ENCODE data around the gene IMPDH2.
A peak's percentile ranks its signal among the peaks of the same experiment; 100 is the strongest.

Gene IMPDH2

DNA sequence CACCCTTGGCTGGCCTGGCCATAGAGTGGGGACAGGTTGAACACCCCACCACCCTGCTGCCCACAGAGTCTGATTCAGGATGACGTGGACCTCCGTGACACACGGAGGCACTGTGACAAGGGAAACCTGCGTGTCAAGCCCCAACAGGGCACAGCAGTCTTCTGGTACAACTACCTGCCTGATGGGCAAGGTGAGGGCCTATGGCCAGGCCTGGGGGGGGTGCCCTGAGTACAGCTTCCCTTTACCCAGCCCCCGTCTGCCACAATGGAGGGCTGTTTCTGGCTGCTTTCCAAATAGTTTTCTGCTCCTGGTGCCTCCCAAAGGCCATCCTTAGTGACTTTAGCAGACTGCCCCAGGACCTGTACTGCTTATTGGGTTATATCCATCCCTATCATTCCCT lies 23.2 kb downstream of the IMPDH2 start:
- no peak for DNase-seq (ENCODE audit: low spot score)

DNA sequence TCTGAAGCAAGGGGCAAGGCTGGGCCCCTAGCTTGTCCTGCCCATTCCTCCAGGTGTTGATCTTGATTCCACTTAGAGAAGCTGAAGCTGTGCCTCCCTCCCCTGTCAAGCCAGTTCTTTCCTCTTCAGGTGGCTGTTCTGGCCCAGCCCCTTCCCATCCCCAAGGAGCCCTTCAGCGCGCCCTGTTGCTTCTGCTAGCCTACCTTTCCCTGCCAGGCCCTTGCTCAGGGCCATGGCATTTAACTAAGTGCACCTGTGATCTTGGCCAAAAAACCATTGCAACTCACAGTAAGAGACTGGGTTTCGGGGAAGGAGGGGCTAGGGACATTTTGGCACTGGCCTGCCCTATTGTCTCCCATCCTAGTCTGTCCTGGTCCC lies 23.9 kb downstream of the IMPDH2 start:
- DNase-seq (ENCODE audit: low spot score): no peak

DNA sequence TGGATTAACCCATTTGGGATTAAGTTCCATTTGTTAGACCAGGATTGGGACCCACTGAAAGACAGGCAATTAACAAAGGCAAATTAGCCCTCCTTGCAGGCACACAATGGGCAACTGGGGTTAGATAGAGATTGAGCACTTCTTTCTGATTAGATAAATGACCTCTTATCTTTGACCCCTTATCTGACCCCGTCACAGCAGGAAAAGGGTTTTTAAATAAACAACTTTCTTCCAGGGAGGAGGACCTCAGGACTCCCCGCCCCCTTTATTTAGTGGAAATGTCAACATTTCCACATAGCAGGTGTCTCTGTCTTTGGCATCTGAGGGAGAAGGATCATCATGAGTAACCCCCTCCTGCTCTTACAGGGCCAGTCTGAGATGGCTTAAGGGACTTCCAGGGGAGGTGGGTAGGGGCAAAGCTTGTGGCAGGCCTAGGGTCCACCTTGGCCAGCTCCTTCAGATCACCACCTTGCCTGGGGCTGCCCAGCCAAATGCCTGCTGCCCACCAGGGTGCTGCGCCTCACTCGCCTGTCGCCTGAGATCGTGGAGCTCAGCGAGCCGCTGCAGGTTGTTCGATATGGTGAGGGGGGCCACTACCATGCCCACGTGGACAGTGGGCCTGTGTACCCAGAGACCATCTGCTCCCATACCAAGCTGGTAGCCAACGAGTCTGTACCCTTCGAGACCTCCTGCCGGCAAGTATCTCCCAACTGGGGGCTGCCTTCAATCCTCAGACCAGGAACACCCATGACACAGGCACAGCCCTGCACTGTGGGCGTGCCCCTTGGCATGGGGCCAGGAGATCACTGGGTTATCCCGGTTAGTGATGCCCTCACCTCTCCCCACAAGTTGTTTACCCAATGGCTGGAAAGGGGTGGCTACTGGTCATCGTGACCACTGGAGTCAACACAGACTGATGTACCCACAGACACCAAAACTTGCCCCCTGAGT lies 24.6 kb downstream of the IMPDH2 start:
- no peak for DNase-seq (ENCODE audit: low spot score)

DNA sequence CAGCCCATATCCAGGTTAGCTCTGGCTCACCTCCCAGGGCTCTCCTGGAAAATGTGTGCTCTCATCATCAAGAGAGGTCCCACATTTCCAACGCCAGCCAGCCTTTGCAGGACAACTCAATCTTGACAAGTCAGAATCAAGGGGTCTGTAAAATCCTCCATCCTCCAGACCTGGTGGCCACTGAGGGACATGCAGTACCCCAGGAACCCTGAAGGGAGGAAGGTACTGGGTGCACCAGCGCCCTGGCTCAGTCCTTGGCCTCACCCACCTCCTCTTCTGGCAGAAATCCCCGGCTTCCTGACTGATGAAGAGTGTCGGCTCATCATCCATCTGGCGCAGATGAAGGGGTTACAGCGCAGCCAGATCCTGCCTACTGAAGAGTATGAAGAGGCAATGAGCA lies 28.0 kb downstream of the IMPDH2 start:
- no peak for DNase-seq (ENCODE audit: low spot score)

DNA sequence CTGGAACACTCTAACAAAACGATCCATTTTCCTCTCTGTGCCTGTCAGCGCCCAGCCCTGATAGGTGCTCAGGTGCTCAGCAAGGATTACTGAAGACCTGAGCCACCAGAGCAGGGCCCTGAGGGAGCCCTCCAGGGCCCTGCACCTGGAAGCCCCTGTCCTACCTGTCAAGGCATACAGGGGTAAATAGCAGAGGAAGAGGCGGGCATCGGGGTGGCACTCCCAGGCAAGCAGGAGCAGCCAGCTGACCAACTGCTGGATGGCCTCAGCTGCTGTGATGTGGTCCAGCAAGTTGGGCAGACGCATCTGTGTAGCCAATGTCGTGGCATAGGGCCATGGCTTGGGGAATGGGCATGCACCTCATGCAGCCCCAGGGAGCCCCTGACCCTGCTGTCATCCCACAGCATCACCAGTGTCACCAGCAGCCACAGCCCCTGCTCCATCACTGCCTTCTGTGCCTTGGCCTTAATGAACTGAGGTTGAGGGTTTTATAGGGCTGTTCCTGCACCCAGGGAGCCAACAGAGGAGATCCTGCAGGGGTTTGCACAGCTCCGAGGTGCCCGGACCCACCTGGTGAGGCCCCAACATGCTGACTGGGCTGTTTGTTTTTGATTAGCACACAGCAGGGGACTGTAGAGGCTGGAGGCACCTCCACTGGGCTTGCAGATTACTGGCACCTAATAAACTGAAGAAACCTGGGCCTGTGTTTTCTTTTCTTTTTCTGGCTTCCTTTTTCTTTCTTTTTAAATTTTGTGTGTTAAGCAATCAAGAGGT lies 29.9 kb downstream of the IMPDH2 start:
- no peak for DNase-seq (ENCODE audit: low spot score)

DNA sequence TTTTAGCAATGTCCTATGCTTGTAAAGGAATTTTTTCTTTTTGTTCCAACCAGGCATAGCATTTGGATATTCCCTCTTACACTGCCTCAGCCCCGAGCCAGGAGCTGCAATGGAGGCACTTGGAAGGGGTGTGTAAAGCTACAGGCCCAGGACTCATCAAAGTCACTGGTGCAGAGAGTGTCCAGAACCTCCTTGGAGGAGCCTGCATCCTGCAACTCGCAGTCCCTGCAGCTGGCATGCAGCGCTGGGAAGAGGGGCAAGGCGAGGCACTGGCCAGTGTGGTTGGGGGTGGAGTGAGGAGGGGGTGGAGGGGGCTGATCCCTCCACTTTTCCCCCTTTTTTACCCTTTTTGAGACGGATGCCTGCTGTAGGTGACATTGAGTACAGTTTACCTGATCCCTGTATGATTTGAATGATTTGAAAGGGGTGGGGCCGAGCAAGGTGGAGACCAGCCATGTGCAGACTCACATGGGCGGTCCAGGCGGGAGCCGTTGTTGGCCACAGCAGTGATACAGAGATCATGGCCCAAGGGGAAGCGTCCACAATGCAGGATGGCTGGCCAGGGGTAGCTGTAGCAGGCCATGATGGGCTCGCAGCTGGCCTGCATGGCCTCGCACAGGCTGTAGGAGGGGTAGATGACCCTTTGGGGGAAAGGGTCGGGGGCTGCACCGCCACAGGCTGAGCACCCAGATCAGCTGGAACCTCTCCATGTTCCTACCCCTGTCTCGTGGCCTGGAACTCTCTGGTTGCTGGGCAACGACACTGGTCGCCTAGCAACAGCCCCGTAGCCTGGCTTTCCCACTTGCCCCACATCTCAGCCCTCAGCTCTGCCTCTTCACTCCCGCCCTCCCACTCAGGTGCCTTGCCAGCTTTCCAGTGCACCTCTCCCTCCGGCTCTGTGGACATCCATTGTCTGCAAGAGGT lies 31.2 kb downstream of the IMPDH2 start:
- peak; percentile 35 for DNase-seq (ENCODE audit: low spot score)

DNA sequence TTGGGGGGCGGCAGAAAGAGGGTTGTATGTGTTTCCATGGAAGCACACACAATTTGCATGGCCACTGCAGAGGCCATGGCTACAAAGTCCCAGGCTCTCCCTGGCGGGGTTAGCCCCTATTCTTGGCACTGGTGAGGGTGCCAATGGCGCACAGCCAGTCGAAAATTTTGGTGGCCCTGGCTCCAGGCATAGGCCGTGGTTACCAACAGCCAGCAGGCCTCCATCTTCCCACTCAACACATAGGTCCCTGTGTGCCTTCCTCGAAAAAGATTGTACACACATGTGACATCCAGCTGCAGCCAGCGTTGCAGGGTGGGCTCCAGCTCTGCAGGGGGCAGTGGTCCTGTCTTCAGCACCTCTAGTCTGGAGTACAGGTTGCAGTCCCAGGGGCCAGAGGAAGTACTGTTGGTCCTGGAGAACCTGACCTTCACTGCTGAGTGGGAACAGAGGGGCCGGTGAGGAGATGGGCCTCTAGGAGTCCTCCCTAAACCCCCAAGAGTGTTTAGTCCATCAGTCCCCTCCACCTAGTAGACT lies 32.0 kb downstream of the IMPDH2 start:
- DNase-seq (ENCODE audit: low spot score): no peak

DNA sequence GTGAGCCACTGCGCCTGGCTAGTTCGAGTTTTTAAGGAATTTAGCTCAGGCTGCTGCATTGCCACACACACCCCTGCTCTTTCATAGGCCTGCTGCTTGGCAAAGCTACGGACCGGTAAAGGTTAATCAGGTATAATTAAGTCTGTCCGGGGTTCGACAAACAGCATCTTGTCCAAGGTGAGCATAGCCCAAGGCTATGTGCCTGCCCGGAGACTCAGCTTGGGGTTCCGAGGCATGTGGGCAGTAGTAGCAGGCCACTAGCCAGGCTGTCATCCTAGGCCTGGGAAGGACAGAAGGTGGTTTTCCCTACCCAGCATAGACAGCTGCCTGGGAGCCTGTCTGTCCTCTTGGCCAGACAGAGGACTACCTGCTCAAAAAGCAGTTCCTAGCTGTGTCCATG lies 32.6 kb downstream of the IMPDH2 start:
- no peak for DNase-seq (ENCODE audit: low spot score)

DNA sequence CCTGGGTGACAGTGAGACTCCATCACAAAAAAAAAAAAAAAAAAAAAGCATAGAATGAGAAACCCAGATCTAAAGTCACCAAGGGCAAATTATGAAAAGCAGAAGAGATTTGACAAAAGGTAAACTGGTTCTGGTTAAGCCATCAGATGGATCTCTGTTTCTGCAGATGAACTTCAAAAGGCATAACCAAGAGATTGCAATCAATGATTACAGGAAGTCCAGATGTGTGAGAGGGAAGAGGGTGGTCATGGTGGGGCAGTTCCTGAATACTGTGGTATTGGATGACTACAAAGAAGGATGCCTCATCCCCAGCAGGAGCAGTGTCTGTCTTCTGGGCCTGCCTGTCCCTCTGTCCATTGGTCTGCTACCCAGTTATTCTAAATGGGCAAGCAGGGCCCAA lies 35.4 kb downstream of the IMPDH2 start:
- DNase-seq (ENCODE audit: low spot score): no peak

DNA sequence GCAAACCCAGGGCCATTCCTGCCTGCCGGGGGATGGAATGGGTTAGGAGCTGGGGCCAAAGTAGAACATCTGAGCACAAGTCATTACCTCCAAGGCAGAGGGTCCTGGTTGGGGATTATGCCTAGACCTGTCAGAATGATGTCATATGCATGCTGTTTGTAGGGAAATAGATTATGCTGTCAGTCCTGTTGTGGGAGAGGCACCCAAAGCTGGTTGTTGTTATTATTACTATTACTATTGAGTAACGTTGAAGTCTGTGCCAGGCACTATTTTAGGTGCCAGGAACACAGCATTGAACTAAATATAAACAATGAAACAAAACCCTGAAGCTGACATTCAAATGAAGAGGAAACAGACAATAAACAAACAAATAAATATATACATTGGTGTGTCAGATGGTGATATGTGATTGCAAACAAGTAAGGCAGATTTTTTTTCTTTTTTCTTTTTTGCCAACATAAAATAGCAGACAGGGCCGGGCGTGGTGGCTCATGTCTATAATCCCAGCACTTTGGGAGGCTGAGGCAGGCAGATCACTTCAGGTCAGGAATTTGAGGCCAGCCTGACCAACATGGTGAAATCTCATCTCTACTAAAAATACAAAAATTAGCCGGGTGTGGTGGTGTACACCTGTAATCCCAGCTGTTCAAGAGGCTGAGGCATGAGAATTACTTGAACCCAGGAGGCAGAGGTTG lies 37.2 kb downstream of the IMPDH2 start:
- DNase-seq (ENCODE audit: low spot score): no peak

DNA sequence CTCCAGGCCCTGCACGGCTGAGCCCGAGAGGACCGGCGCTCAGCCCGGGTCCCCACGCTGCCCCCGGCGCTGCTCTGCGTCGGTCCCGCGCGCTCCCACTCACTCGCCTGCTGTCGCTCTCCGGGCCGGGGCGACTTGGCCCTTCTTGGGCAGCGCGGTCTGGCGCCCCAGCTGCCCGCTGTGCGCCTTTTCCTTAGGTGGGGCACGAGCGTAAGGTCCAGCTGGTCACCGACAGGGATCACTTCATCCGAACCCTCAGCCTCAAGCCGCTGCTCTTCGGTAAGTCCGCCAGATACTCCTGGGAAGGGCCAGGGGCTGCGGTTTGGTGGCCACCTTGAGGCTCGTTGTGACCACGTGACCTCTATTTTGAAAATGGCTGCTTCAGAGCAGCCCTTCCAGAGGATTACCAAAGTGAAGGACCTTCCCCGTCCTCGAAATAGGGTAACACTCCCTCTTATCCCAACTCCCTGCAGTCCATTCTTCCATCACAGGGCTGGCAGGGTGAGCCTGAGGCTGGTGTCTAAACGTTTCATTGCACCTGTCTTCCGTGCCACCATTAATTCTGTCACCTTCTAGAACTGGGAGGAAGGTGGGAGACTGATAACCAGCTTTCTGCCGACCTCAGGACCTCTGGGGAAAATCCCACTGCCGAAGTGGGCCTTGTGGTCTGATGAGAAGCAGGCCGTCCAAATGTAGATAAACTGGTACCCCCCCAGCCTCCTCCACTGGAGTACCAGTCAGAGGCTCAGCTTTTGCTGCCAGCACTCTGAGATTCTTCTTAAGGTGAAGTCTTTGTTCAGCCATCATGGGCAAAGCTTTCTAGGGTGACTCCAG lies 38.3 kb downstream of the IMPDH2 start:
- DNase-seq (ENCODE audit: low spot score): peak; percentile 46

DNA sequence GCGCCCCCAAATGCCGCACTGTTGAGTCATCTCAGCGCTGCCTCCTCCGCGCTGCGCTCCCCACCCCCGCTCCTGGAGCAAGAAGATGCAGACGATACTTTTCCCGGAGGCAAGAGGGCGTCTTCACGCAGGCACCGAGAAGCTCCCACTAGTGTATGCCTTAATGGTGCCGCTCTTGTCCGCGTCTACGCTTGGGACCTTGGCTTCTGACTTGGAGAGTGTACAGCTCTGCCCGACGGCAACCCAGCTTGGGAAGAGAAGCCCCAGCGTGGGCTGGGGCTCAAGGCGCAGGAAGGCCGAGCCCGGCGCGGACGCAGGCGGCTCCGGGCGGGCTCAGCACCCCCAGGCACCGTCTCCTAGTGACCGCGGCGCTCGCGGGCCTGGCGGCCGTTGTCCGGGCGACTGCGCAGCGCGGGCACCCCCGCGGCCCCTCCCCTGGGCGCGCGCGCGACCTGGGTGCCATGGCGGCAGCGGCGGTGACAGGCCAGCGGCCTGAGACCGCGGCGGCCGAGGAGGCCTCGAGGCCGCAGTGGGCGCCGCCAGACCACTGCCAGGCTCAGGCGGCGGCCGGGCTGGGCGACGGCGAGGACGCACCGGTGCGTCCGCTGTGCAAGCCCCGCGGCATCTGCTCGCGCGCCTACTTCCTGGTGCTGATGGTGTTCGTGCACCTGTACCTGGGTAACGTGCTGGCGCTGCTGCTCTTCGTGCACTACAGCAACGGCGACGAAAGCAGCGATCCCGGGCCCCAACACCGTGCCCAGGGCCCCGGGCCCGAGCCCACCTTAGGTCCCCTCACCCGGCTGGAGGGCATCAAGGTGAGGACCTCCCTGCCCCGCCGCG lies 39.2 kb downstream of the IMPDH2 start, which contains the start of gene P4HTM:
Gene P4HTM (plus strand): TSS at position 446 of the 840 bp plus-strand sequence. CDS start 16 bp downstream, at position 462.
- DNase-seq (ENCODE audit: low spot score): peak; percentile 89

DNA sequence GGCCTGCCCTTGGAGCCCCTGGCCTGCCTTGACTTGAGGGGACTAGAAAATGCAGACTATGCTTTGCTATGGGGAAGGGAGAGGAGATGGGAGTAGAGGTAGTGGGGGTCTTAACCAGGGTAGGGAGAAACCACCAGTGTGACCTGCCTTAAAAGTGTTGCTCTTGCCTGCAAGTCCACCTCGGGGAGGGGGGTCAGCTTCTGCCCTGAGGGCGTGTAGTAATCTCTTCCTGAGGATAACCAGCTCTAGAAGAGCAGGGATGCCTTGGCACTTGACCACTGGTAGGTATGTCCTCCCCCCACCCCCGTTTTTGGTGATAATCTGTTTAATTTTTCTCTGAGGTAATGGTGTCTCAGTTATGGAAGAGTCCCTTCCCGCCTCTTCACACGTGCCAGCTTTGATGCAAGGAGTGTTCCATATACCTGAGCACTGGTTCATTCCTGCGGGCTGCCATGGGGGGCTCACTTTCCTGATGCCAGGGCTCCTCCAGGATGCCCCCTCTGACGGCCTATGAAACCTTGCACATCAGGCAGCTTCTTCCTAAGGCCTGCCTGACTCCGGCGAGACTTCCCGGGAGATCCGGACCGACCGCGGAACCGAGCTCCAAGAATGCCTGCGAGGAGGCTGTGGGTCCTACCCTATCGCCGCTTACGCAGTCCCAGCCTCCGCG lies 39.9 kb downstream of the IMPDH2 start:
- DNase-seq (ENCODE audit: low spot score): no peak

DNA sequence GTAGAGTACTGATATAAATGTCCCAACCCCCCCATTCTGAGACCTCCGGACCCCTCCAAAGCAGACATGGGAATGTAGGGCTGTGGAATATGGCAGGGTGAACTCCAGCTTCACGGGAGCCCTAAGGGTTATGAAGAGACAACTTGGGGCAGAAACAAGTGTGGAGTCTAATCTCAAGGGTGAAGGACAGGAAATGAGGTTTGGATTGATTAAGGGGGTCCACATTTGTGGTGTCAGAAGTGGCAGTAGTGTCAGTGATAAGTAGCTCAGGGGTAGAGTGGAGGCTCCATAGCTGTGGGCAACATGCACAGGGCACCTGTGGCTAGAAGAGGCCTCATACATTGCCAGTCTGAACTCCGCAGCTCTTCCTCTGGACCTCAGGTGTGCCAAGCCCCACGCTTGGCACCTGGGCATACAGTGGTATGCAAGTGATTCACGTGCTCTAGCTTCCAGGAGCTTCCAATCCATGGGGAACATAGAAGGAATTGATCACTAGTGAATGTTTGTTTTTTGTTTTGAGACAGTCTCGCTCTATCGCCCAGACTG lies 43.3 kb downstream of the IMPDH2 start:
- no peak for DNase-seq (ENCODE audit: low spot score)

DNA sequence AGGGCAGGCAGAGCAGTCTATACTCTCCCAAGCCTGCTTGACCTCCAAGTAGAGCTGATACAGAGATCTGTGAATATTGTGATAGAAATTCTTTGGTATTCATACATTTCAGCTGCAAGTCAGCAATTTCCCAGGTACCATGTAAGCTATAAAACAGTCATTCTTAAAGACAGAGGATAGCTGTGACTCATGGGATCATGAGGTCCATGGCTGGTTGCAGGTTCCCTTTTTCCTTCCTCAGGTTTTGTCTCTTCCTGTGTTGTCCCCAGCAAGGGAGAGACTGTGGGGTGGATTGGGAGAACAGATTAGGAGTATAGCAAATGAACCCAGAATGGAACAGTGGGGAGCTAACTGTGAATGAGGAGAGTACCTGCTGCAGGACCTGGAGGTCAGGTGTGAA lies 44.5 kb downstream of the IMPDH2 start:
- no peak for DNase-seq (ENCODE audit: low spot score)

DNA sequence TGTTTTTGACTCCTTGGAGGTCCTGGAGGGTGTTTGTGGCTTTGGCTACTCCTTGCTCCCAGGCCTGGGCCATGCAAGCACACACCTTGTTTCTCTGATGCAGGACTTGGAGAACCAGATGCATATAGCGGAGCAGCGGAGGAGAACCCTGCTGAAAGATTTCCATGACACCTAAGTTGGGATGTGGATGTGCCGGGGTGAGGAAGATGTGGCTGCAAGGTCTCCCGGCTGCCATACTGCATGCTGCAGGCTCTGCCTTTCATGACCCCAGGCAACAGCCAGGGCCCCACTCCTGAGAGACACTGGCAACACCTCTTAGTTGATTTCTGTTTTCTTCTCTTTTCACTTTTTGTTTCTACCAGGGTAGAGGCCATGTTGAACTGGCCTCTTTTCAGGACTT lies 46.1 kb downstream of the IMPDH2 start:
- DNase-seq (ENCODE audit: low spot score): no peak

DNA sequence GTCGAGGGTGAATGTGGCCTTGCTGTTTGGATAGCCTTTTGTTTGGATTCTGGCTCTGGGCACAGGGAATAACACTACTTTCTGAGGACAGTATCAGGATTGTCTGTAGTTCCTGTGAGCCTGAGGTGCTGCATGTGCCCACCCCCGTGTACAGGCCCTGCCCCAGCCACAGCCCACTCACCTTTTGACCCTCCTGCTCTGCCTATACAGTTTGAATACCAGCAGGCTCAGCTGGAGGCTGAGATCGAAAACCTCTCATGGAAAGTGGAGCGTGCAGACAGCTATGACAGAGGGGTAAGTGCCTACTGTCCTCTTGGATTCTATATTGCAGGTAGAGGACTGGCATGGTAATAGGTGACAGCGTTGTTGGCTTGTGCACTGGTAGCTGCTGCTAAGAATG lies 46.5 kb downstream of the IMPDH2 start:
- no peak for DNase-seq (ENCODE audit: low spot score)

DNA sequence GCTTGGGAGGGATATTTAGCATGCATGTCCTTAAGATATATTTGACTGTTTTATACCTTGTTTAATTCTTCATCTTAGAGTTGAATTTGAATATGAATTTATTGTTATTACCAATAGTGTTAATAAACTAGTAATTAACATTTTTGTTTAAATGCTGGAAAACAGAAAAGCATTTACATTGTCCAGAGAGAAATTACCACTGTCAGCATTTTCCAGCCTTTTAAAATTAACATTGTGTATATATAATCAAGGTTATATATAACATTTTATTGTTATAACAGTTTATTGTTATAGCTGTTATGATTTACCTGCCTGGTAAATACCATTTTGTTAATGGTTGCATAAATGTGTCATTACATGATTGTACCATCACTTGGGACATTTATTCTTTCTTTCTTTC lies 47.2 kb downstream of the IMPDH2 start:
- DNase-seq (ENCODE audit: low spot score): no peak
